GM18499 (cell line): ENCODE results near the gene FUOM.
"Not testable (repeated sequence)": the region's sequence is repeated elsewhere in the genome, so short reads cannot be mapped to it uniquely, and the experiment has no call there.

Experiments
- ATAC-seq: cut with Tn5 transposase; IDR thresholded peaks from one replicate; pipeline ENCODE4 v1.9.1; 2021; ENCODE audit warnings: moderate number of reproducible peaks; ENCODE audit not compliant: insufficient read depth, unreplicated experiment

The FUOM gene

GRCh38 chr10:133388973-133389818 is 31.4 kb upstream of the FUOM start:
- ATAC-seq, result peak; percentile 85

- no peak for ATAC-seq
Measured at GRCh38 chr10:133388236-133388972, 30.6 kb upstream of the FUOM start.

- ATAC-seq, result not testable (repeated sequence)
Measured at GRCh38 chr10:133386951-133387350, 29.1 kb upstream of the FUOM start.

- no peak for ATAC-seq
Measured at GRCh38 chr10:133385214-133385613, 27.4 kb upstream of the FUOM start.

- ATAC-seq, result no peak
Measured at GRCh38 chr10:133384071-133384470, 26.3 kb upstream of the FUOM start.

- no peak for ATAC-seq
Measured at GRCh38 chr10:133383551-133383950, 25.7 kb upstream of the FUOM start.

GRCh38 chr10:133381036-133381435 is 23.2 kb upstream of the FUOM start:
- ATAC-seq, result no peak

GRCh38 chr10:133379801-133380666 is 22.2 kb upstream of the FUOM start:
- no peak for ATAC-seq

GRCh38 chr10:133379152-133379800 is 21.5 kb upstream of the FUOM start, which contains the start of gene PAOX:
Gene PAOX, plus strand, starts transcription at chr10:133379262. Its CDS starts 55 bp downstream, at chr10:133379317.
- ATAC-seq, result peak; percentile 38

GRCh38 chr10:133378251-133379096 is 20.7 kb upstream of the FUOM start:
- no peak for ATAC-seq

GRCh38 chr10:133377818-133378250 is 20.0 kb upstream of the FUOM start:
- ATAC-seq, result no peak

GRCh38 chr10:133377025-133377817 is 19.4 kb upstream of the FUOM start:
- ATAC-seq, result no peak

- ATAC-seq, result not testable (repeated sequence)
Measured at GRCh38 chr10:133376183-133376582, 18.4 kb upstream of the FUOM start.

- ATAC-seq, result no peak
Measured at GRCh38 chr10:133375357-133376115, 17.7 kb upstream of the FUOM start.

- ATAC-seq, result no peak
Measured at GRCh38 chr10:133373174-133374090, 15.6 kb upstream of the FUOM start, which contains the start of gene ECHS1. Gene ECHS1, minus strand, starts transcription at chr10:133373354. Its CDS starts 21 bp downstream, at chr10:133373333.

GRCh38 chr10:133372507-133372906 is 14.7 kb upstream of the FUOM start:
- no peak for ATAC-seq
